Endometrial microvascular endothelial cells (primary cell): ENCODE results near the gene C1QTNF5. TPM values are rescaled to one million over a fixed set of nuclear protein-coding genes. Genes with fewer than 3 reads are reported as not detected.

ENCODE experiments used
- in situ Hi-C: cut with HindIII; loops from 2 replicates; pipeline ENCODE4 v1.10.0; 2017; ENCODE audit warnings: low sequenced_read_pairs, low pct_unique_long_range_greater_than_20kb; ENCODE audit errors: inconsistent ontology term
- total RNA-seq: library from RNA; depleted of rRNA; stranded (reverse); fragments of >200 nt; gene quantifications from one replicate; pipeline ENCODE4 v1.2.3, GENCODE V29; 2015; ENCODE audit errors: inconsistent ontology term

C1QTNF5 gene
- total RNA-seq, 1 donor from 2014 or later: 115 TPM

GRCh38 chr11:119322360-119322739 lies 18.3 kb downstream of the C1QTNF5 start:
- in situ Hi-C loops: no loop called here

DNA sequence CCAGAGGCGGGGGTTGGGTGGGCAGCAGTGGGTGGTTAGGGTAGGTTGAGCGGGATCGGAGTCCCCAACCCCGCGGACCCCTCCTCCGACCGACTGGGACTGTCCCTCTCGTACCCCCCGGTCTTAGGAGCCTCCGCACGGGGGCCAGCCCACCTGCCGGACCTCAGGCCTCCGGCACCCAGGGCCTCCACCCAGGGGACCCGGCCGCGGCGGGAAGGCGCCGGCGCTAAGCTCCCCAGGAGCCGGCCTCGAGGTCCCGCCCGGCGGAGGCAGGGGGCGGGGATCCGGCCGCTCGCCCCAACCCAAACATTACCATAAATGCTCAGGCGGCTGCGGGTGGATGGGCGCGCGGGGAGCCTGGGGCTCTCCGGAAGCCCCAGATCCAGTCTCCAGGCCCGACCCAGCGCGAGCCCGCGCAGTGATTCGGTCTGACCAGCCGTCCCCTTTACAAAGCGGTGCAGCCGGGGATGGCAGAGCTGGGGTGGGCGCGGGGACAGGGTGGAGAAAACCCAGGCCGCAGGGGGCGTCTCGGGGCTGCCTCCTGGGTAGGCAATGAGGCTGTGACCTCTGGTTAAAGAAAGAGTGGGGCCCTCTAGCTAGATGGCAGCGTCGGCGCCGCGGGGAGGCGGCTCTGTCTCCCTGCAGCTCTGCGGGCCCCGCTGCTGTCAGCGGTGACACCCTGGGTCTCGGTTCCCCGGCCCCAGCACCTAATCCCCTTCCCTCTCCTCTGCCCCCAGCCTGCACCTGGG lies 19.7 kb downstream of the C1QTNF5 start:
- in situ Hi-C loops: no loop called here

DNA sequence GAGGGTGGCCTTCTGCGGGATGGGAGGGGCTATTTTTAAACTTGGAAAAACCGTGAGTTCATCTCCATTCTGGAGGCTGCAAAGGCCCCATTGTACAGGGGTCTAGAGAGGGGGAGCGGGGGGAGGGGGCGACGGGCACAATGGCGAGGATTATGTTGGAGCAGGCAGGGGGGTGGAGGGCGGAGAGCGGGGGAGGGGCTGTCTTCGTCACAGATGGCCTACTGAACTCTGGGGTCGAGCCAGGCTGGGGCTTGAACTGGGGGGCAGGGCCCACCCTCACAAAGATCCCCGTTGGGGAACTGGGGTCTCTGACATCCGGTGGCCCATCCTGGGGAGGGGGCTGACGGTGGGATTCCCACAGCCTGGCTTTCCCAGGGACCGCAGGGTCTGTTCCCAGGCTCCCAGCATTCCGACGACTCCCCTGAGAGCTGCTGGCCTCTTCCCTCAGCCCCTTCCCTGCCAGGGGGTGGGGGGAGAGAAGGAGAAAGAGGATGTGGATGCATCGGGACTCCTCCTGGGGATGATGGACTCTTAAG lies 20.4 kb downstream of the C1QTNF5 start:
- in situ Hi-C loops: no loop called here

GRCh38 chr11:119319700-119320239 lies 20.9 kb downstream of the C1QTNF5 start:
- in situ Hi-C loops: no loop called here

GRCh38 chr11:119319136-119319699 lies 21.5 kb downstream of the C1QTNF5 start:
- in situ Hi-C loops: no loop called here

DNA sequence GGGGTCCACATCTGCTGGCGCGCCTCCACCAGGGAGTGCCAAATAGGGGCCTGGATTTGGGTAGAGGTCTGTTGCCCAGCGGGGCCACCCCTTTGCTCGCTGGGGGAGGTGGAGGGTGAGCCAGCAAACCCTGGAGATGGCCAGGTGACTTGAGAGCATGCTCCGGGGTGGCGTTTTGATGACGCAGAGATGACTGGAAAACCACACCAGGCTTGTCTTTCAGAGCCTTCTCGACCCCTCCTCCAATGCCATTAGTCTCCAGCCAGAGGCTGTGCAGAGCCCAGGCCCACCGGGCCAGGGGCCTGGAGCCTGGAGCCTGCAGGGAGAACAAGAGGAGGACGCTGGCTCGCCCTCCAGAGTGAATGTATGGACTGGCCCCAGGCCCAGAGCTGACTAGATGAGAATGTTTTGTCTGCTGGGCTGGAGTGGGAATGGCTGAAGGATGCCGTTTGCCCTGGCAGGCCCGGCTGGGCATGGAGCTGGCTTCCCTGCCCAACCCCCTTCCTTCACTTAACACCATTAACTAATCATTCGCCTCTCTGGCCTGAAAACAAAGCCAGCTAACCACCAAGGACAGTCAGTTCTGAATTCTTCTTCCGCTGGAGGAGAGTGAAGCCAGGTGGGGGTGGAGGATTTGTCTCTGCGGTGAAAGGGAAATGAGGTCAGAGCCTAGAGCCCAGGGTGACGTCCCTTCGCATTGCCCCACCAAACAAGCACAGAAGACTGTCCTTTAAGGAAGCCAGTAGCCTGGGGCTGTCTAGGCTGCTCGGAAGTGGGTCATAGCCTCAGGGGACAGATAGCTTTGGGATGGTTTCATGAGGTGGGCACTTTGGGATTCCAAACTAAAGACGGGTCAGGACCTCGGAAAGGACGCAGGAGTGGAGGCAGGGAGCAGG lies 22.2 kb downstream of the C1QTNF5 start:
- in situ Hi-C loops: no loop called here

DNA sequence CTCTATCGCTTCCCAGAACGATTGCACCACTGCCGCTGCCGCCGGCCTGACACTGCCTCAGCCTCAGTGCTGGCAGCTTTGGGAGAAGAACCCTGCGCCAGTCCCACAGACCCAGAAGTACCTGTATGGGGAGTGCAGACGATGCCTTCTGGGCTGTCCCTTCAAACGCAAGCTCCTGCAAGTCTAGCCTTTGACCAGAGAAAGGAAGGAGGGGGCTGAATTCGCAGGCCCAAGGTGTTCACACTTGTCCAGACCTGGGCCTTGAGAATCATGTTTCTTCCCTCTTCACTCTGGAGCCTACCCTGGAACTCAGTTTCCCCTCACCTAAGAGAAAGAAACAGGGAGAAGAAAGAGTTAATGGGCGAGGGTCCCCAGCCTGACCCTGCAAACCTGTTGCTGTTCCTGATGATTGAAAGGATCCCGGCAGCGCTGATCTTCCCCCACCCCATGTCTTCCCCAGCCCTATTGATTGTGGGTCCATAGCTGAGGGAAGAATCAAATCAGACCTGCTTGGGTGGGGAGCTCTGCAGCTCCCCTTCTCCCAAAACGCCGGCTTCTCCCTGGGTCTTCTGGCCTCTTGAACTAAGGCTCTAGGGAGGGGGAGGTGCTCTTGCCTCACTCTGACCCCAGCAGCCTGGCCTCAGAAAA lies 23.0 kb downstream of the C1QTNF5 start:
- in situ Hi-C loops: no loop called here

DNA sequence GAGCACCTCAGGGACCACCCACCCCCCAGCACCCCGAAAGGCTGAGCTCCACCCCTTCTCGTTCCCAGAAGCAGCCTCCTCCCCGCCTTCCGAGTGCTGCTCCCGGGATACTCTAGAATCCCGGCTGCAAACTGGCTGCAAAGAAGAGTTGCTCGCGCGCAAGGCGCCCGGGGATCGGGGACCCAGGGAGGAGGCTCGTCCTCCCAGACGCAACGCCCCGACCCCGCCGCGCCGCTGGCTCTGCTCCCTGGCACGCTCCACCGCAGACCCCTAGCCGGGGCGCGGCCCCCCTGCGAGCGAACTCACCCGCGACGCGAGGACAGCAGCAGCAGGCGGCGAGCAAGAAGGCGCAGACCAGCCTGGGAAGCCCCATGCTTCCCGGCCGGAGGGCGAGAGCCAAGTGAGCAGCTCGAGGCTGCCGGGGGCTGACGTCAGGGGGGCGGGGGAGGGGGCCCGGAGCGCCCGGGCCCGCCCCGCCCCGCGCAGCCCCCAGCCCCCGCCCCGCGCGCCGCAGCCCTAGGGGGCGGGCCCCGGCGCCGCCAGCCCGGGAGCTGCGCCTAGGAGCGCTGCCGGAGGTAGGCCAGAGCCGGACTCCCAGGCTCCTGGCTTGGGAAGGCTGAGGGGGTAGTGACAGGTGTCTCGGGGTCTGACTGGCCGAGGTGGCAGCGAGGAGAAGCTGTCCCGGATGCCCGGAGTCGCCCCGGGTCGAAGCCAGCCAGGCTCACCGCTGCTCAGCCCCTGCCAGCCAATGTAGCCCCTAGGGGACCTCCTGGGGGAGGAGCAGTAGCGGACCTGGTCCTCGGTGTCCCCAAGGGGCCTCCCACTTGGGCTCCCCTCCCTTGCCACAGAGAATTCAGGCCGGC lies 23.7 kb downstream of the C1QTNF5 start, which contains the start of gene MCAM:
Gene MCAM, minus strand, starts transcription at position 402 of the 863 bp plus-strand sequence. Its CDS starts 29 bp downstream, at position 373.
- in situ Hi-C loops: no loop called here

DNA sequence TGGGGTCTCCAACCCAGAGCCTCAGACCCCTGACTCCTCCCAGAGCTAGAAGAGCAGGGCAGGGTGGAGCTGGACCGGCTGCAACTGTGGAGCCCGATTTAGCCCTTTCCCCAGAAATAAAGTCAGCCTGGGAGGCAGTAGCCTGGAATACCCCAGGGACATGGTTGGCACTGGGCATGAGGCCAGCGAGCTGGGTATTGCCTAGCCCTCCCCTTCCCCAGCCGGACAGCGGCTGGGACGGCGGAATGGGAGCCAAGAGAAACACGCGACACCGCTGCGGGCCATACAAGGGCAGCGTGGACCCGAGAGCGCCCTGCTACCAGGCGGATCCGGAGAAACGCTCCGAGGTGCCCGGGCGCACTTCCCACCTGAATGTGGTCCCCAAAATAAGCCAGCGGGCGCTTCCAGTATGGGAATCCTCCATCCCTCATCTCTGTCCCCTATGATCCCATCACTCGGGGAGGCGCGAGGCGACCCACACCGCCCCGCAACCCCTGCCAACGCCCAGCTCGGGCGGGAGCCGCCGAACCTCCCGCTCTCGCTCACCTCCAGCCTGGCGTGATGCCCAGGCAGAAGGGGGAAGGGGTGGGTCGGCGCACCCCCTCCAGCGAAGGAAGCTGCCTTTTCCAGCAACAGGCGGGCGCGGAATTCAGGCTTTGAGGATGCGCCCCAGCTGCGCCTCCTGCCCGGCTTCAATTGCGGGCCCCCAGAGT lies 24.5 kb downstream of the C1QTNF5 start:
- in situ Hi-C loops: no loop called here

DNA sequence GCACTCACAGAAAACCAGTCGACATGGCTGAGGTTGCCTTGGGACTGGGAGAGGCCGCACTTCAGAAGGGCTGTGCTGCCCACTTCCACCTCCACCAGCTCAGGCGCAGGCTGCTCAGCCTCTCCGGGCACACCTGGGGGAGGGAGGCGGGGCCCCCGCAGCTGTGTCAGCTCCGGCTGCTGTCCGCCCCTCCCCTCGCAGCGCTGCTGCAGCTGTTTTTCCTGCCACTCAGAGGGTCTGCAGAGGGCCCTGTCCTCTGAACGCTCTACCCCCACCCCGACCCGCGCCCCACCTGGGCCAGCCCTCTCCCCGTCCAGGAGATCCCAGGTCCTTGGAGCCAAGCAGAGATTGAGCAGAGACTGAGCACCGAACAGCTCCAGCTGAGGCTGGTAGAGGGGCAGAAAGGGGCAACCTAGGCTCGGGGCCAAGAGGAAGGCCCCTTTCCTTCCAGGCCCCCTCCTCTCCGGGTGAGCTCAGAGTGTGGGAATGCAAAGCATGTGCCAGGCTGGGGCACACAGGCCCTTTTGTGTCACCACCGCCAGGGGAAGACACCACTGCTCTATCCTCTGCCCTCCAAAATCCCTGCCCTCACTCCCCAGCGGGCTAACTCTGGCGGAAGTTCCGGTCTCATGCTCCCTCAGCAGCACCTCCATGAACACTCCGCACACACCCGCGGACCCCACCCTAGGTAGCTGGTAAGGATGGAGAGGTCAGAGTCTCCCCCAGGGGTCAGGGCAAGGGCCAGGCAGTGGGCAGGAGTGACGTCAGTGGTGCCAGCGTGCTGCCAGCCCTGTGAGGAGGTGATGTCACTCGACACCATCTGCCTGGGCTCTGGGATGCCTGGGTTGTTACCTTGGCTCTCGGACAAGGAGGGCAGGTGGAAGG lies 25.3 kb downstream of the C1QTNF5 start:
- in situ Hi-C loops: no loop called here

GRCh38 chr11:119314726-119315125 lies 26.0 kb downstream of the C1QTNF5 start:
- in situ Hi-C loops: no loop called here

DNA sequence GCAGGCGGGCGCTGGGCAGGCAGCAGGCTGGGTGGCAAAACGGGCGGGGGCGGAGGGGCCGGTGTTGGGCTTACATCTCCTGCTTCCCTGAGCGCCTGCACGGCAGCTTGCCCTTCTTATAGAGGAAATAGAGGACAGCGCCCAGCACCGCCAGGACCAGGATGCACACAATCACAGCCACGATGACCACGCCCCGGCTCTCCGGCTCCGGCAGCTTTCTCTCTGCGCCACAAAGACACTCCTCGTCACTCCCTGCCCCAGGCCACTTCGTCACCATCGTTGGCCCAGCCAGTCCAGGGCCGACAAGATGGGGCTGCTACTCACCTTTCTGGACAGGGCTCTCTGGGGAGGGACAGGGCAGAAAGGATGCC lies 30.0 kb downstream of the C1QTNF5 start:
- in situ Hi-C loops: no loop called here

DNA sequence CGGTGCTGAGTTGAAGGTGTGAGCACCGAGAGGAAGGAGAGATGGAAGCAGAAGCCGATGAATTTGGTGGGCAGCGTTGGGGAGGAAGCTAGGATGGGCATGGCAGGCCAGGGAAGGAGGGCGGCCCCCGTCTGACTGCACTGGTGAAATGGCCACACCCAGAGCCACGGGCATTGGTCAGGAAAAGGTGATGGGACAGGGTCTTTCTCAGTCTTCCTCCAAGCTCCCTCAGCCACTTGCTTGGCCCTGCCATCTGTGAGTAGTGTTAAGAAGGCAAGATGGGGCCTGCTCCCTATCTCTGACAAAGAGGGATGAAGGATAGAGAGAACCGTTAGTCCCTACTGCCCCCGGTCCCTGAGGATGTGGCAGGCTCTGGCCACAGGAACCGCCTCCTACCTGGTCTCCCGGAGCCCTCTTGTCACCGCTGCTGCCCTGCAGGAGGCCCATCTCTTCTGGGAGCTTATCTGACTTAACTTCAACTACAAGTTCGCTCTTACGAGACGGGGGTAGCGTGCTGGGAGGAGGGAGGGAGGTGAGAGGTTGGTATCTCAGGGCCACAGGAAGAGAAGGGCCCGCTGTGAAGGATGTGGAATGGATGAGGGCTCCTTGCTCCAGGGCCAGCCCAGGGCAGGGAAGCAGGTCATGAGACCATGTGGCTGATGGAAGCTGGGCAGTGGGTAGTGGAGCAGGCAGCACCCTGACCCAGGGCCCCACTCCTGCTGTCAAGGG lies 30.6 kb downstream of the C1QTNF5 start:
- in situ Hi-C loops: no loop called here

- in situ Hi-C loops: no loop called here
Measured at GRCh38 chr11:119309411-119309810, 31.3 kb downstream of the C1QTNF5 start.

- in situ Hi-C loops: no loop called here
Measured at GRCh38 chr11:119307974-119308373, 32.7 kb downstream of the C1QTNF5 start.

DNA sequence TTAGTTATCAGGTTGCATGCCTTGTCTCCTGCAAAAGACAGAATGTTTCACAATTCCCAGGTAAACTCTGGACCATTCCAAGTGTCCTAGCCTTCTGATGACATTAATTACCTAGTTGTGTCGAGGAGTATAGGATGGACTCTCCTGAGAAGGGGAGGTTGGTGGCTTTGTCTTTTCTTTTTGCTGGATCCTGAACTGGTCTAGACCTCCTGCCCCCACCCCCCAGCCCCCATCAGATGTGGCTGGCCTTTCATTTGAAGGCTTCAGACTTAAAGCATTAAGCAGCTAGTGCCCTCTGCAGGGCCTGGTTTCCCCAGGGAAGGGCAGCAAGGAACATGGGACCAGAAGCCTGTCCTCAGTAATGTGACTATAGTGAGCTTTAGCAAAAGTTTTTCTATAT lies 33.5 kb downstream of the C1QTNF5 start:
- in situ Hi-C loops: no loop called here
